K562 (cell line): ENCODE data around the gene ATP6V0A1. TPM values are rescaled to one million over a fixed set of nuclear protein-coding genes. Genes with fewer than 3 reads are reported as not detected.

Source experiments
- ARID2 ChIP-seq: fragments of 450-650 bp; IDR thresholded peaks from 2 replicates; pipeline ENCODE4 v1.6.1; 2017; ENCODE audit warnings: antibody characterized with exemption, mild to moderate bottlenecking
- ASH1L ChIP-seq: fragments of 450-650 bp; IDR thresholded peaks from 2 replicates; pipeline ENCODE4 v1.6.1; 2018; ENCODE audit warnings: borderline replicate concordance, mild to moderate bottlenecking, low read depth; ENCODE audit not compliant: partially characterized antibody
- ATF7 ChIP-seq: fragments of 450-650 bp; IDR thresholded peaks from 2 replicates; pipeline ENCODE4 v1.7.1; 2014; ENCODE audit warnings: mild to moderate bottlenecking, moderate library complexity
- CBFA2T2 ChIP-seq: fragments of 450-650 bp; conservative IDR thresholded peaks from 2 replicates; pipeline ENCODE4 v1.6.1; 2017; ENCODE audit warnings: mild to moderate bottlenecking
- CBFA2T3 ChIP-seq: fragments of 450-650 bp; IDR thresholded peaks from 2 replicates; pipeline ENCODE4 v1.6.1; 2017
- CBFB ChIP-seq: sonication (generic); formaldehyde crosslinking; IDR thresholded peaks from 2 replicates; pipeline ENCODE4 v1.4.0; 2020; ENCODE audit warnings: mild to moderate bottlenecking, missing genetic modification reagents
- COPS2 ChIP-seq: fragments of 450-650 bp; conservative IDR thresholded peaks from 2 replicates; pipeline ENCODE4 v1.6.1; 2016; ENCODE audit warnings: mild to moderate bottlenecking, moderate library complexity
- MAZ ChIP-seq, 2 experiments: fragments of 450-650 bp in 1 of 2; sonication (generic) in 1 of 2; formaldehyde crosslinking; IDR thresholded peaks in 1 of 2; conservative IDR thresholded peaks in 1 of 2; 2 replicates each; pipeline versions ENCODE4 v1.4.0 to v1.5.0; 2020; ENCODE audit warnings: mild to moderate bottlenecking in 1 of 2, missing genetic modification reagents in 1 of 2
- MCM2 ChIP-seq: fragments of 450-650 bp; IDR thresholded peaks from 2 replicates; pipeline ENCODE4 v1.6.1; 2017; ENCODE audit warnings: low read depth, mild to moderate bottlenecking
- PRPF4 ChIP-seq: fragments of 200-400 bp; formaldehyde crosslinking; IDR thresholded peaks from one replicate; pipeline ENCODE4 v1.6.1; 2017; ENCODE audit warnings: low read length, low read depth, mild to moderate bottlenecking; ENCODE audit not compliant: insufficient read depth, poor library complexity, severe bottlenecking
- RBM17 ChIP-seq: fragments of 200-400 bp; formaldehyde crosslinking; IDR thresholded peaks from 2 replicates; pipeline ENCODE4 v1.6.1; 2017; ENCODE audit warnings: low read depth, mild to moderate bottlenecking, low read length, borderline replicate concordance
- SAP30 ChIP-seq: fragments of 200-600 bp; sonication (generic); IDR thresholded peaks from 2 replicates; pipeline ENCODE4 v1.6.1; 2012; ENCODE audit warnings: borderline replicate concordance, low read depth, mild to moderate bottlenecking, moderate library complexity, low read length, control low read depth, inconsistent platforms; ENCODE audit not compliant: insufficient read depth, poor library complexity, severe bottlenecking
- SMARCA4 ChIP-seq: fragments of 450-650 bp; IDR thresholded peaks from 2 replicates; pipeline ENCODE4 v1.6.1; 2016
- TARDBP ChIP-seq: fragments of 450-650 bp; IDR thresholded peaks from 2 replicates; pipeline ENCODE4 v1.6.1; 2016
- TEAD1 ChIP-seq, 2 experiments: fragments of 450-650 bp in 1 of 2; sonication (generic) in 1 of 2; formaldehyde crosslinking; IDR thresholded peaks; 2 replicates each; pipeline versions ENCODE4 v1.4.0 to v1.8.0; 2020 to 2022; ENCODE audit warnings: mild to moderate bottlenecking in 2 of 2, missing genetic modification reagents in 1 of 2
- ZKSCAN8 ChIP-seq: fragments of 200-800 bp; sonication (Bioruptor generic); IDR thresholded peaks from 2 replicates; pipeline ENCODE4 v1.6.1; 2016; ENCODE audit warnings: missing genetic modification characterization, missing compliant biosample characterization
- ZNF274 ChIP-seq: IDR thresholded peaks from 2 replicates; pipeline ENCODE4 v1.6.1; 2011; ENCODE audit warnings: low read depth, mild to moderate bottlenecking, low read length, moderate library complexity, borderline replicate concordance
- ZNF764 ChIP-seq: fragments of 250-450 bp; sonication (Bioruptor Pico); IDR thresholded peaks from 2 replicates; pipeline ENCODE4 v1.4.0; 2020; ENCODE audit warnings: low read depth, mild to moderate bottlenecking, moderate library complexity
- ZNF766 ChIP-seq: fragments of 200-800 bp; sonication (Bioruptor generic); conservative IDR thresholded peaks from 2 replicates; pipeline ENCODE4 v1.6.1; 2016; ENCODE audit warnings: missing genetic modification characterization, missing compliant biosample characterization
- polyA plus RNA-seq, 8 experiments: library from polyadenylated mRNA; depleted of rRNA in 4 of 8; stranded (reverse) in 5 of 8; unstranded in 3 of 8; fragments of >200 nt; fragmentation: Nextera tagmentation in 2 of 8; fragmentation: Illumina TruSeq in 1 of 8; extraction: Ambion mirVana in 2 of 8; extraction: Trizol in 1 of 8; gene quantifications; 2 replicates each; pipeline versions ENCODE4 v1.2.1 to v1.2.3, GENCODE V29; 2011 to 2014; ENCODE audit warnings: inconsistent platforms in 1 of 8, missing spikeins in 1 of 8
- total RNA-seq, 7 experiments: library from RNA; depleted of rRNA in 6 of 7; stranded (reverse); fragments of >200 nt in 6 of 7; fragmentation: Illumina TruSeq in 2 of 7; extraction: Trizol in 2 of 7; gene quantifications; 2 replicates each; pipeline versions ENCODE4 v1.2.1 to v1.2.3, GENCODE V29; 2011 to 2021; ENCODE audit warnings: low replicate concordance in 1 of 7
- TF ChIP-seq, protein P1 (sequence below): fragments of 450-650 bp; IDR thresholded peaks from 2 replicates; pipeline ENCODE4 v1.6.1; 2016; ENCODE audit warnings: borderline replicate concordance
- TF ChIP-seq, protein P2 (sequence below): fragments of 250-450 bp; sonication (Bioruptor Pico); IDR thresholded peaks from 2 replicates; pipeline ENCODE4 v1.8.0; 2021; ENCODE audit warnings: moderate library complexity, mild to moderate bottlenecking, inconsistent platforms
- TF ChIP-seq, protein P3 (sequence below): sonication (generic); formaldehyde crosslinking; IDR thresholded peaks from 2 replicates; pipeline ENCODE4 v1.8.0; 2022; ENCODE audit warnings: missing genetic modification reagents, mild to moderate bottlenecking, moderate library complexity, borderline replicate concordance
- TF ChIP-seq, protein P4 (sequence below): fragments of 450-650 bp; conservative IDR thresholded peaks from 2 replicates; pipeline ENCODE4 v1.6.1; 2016; ENCODE audit warnings: missing genetic modification characterization, low read depth, mild to moderate bottlenecking, missing compliant biosample characterization, moderate library complexity

ATP6V0A1 gene
- total and polyA plus RNA-seq, 9 of the 15 experiments (the other 6 are each of a cell fraction or from before 2014, with no cell fraction given) = 11.8 to 158 (median 75.5) TPM

DNA sequence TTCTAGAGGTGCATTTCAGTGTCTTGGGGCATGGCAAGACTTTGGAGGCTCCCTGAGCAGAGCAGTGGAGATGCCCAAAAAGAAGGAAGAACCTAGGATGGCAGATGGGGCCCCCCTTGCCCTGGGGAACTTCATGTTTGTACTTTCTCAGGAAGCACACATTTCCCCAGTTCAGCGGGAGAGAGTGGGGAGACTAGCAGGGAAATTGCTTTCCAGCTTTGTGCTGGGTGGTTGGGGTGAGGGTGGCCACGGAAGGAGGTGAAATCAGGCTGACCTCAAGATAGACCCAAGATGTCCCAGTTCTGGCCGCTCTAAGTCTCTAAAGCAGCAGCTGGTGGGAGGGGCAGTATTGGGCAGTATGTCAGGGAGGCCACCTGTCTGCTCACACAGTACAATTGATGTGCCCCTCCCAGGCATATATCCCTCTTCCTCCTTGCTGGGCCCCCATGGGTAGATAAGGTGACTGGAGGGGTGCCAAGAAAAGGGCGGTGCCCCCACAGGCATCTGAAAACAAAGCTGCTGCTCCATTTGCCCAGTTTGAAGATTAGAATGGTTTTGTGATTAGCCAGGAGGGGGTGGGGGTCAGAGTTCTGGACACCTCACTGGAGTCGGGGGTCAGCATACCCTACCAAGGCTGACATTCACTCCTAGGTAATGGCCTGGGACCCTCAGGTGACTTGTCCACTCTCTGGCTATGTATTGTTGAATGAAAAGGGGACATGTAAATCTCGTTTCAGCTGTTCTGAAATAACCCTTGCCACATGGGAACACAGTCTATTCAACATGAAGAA lies 60.3 kb downstream of the ATP6V0A1 start (continued):
- TF ChIP-seq, protein P1, sequence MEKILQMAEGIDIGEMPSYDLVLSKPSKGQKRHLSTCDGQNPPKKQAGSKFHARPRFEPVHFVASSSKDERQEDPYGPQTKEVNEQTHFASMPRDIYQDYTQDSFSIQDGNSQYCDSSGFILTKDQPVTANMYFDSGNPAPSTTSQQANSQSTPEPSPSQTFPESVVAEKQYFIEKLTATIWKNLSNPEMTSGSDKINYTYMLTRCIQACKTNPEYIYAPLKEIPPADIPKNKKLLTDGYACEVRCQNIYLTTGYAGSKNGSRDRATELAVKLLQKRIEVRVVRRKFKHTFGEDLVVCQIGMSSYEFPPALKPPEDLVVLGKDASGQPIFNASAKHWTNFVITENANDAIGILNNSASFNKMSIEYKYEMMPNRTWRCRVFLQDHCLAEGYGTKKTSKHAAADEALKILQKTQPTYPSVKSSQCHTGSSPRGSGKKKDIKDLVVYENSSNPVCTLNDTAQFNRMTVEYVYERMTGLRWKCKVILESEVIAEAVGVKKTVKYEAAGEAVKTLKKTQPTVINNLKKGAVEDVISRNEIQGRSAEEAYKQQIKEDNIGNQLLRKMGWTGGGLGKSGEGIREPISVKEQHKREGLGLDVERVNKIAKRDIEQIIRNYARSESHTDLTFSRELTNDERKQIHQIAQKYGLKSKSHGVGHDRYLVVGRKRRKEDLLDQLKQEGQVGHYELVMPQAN = no peak
- TF ChIP-seq CBFB (CRISPR knock-in tag) (no peak), CBFA2T2 (peak; percentile 84), MCM2 (no peak), ZNF274 (no peak), ASH1L (no peak), TEAD1 (CRISPR knock-in tag; IDR thresholded peaks at IDR 0.05) (no peak), CBFA2T3 (peak; percentile 88), ZNF764 (no peak), ZKSCAN8 (CRISPR knock-in tag) (peak; percentile 72), TARDBP (no peak), SAP30 (no peak), PRPF4 (no peak), MAZ (CRISPR knock-in tag; conservative IDR thresholded peaks at IDR 0.05 in 1 of 2, IDR thresholded peaks at IDR 0.05 in 1 of 2) (peak; percentile 72 to 76), ZNF766 (CRISPR knock-in tag) (no peak), RBM17 (no peak), SMARCA4 (peak; percentile 50), ARID2 (no peak), ATF7 (no peak), COPS2 (no peak)
- TF ChIP-seq, protein P2, sequence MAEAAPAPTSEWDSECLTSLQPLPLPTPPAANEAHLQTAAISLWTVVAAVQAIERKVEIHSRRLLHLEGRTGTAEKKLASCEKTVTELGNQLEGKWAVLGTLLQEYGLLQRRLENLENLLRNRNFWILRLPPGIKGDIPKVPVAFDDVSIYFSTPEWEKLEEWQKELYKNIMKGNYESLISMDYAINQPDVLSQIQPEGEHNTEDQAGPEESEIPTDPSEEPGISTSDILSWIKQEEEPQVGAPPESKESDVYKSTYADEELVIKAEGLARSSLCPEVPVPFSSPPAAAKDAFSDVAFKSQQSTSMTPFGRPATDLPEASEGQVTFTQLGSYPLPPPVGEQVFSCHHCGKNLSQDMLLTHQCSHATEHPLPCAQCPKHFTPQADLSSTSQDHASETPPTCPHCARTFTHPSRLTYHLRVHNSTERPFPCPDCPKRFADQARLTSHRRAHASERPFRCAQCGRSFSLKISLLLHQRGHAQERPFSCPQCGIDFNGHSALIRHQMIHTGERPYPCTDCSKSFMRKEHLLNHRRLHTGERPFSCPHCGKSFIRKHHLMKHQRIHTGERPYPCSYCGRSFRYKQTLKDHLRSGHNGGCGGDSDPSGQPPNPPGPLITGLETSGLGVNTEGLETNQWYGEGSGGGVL (CRISPR knock-in tag) = no peak
- TF ChIP-seq, protein P3, sequence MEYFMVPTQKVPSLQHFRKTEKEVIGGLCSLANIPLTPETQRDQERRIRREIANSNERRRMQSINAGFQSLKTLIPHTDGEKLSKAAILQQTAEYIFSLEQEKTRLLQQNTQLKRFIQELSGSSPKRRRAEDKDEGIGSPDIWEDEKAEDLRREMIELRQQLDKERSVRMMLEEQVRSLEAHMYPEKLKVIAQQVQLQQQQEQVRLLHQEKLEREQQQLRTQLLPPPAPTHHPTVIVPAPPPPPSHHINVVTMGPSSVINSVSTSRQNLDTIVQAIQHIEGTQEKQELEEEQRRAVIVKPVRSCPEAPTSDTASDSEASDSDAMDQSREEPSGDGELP = peak; percentile 84; the same call in 1 of the 2 replicates
- TF ChIP-seq, protein P4, sequence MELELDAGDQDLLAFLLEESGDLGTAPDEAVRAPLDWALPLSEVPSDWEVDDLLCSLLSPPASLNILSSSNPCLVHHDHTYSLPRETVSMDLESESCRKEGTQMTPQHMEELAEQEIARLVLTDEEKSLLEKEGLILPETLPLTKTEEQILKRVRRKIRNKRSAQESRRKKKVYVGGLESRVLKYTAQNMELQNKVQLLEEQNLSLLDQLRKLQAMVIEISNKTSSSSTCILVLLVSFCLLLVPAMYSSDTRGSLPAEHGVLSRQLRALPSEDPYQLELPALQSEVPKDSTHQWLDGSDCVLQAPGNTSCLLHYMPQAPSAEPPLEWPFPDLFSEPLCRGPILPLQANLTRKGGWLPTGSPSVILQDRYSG (tag) = no peak
